GM23338 (cell line): ENCODE data around the gene CNNM3. TPM values are rescaled to one million over a fixed set of nuclear protein-coding genes. Genes with fewer than 3 reads are reported as not detected.

ENCODE experiments used
- ATAC-seq: fragments of 200-7000 bp; cut with Tn5 transposase; 3 replicates; pipeline ENCODE4 v1.9.1; 2020
- DNase-seq: peaks from one replicate; pipeline ENCODE4 v3.0.0-alpha.2; 2015; ENCODE audit warnings: low spot score
- H2AFZ ChIP-seq: fragments of 200-600 bp; sonication (generic); 2 replicates; pipeline ENCODE4 v1.8.0; 2016; ENCODE audit warnings: antibody characterized with exemption, mild to moderate bottlenecking, moderate library complexity
- H3F3A ChIP-seq: fragments of 200-600 bp; sonication (generic); replicated peaks from 2 replicates; pipeline ENCODE4 v1.8.0; 2017; ENCODE audit warnings: antibody characterized with exemption, mixed run types, low read depth
- H3K27ac ChIP-seq: fragments of 200-600 bp; sonication (generic); 2 replicates; pipeline ENCODE4 v1.6.1; 2016; ENCODE audit warnings: low read depth
- H3K27me3 ChIP-seq: fragments of 200-600 bp; sonication (generic); 2 replicates; pipeline ENCODE4 v1.8.0; 2016; ENCODE audit warnings: mild to moderate bottlenecking, mixed run types, moderate library complexity; ENCODE audit not compliant: insufficient read depth
- H3K36me3 ChIP-seq: fragments of 200-600 bp; sonication (generic); 2 replicates; pipeline ENCODE4 v1.8.0; 2016; ENCODE audit warnings: mild to moderate bottlenecking; ENCODE audit not compliant: insufficient read depth
- H3K4me1 ChIP-seq: fragments of 200-600 bp; sonication (generic); 2 replicates; pipeline ENCODE4 v1.8.0; 2016; ENCODE audit warnings: mild to moderate bottlenecking, moderate library complexity; ENCODE audit not compliant: insufficient read depth
- H3K4me2 ChIP-seq: fragments of 200-600 bp; sonication (generic); 2 replicates; pipeline ENCODE4 v1.7.1; 2017; ENCODE audit warnings: mixed run types
- H3K4me3 ChIP-seq: fragments of 200-600 bp; sonication (generic); 2 replicates; pipeline ENCODE4 v1.6.1; 2016; ENCODE audit warnings: mixed run types
- H3K79me2 ChIP-seq: fragments of 200-600 bp; sonication (generic); replicated peaks from 2 replicates; pipeline ENCODE4 v1.8.0; 2017; ENCODE audit warnings: mild to moderate bottlenecking; ENCODE audit not compliant: insufficient read depth
- H3K9me2 ChIP-seq: fragments of 200-600 bp; sonication (generic); 2 replicates; pipeline ENCODE4 v1.8.0; 2017; ENCODE audit not compliant: insufficient read depth
- H4K20me1 ChIP-seq: fragments of 200-600 bp; sonication (generic); replicated peaks from 2 replicates; pipeline ENCODE4 v1.8.0; 2017; ENCODE audit warnings: mild to moderate bottlenecking; ENCODE audit not compliant: insufficient read depth
- H3K27ac Mint-ChIP-seq: 2 replicates; pipeline ENCODE4 v1.8.0; 2020; ENCODE audit warnings: inconsistent platforms, mild to moderate bottlenecking, moderate library complexity, mixed read lengths
- H3K27me3 Mint-ChIP-seq: 3 replicates; pipeline ENCODE4 v1.8.0; 2022; ENCODE audit warnings: low read depth, mild to moderate bottlenecking, moderate library complexity, mixed read lengths, inconsistent platforms; ENCODE audit not compliant: insufficient read depth, poor library complexity
- H3K36me3 Mint-ChIP-seq: 3 replicates; pipeline ENCODE4 v1.8.0; 2021; ENCODE audit warnings: low read depth, mild to moderate bottlenecking, inconsistent platforms, moderate library complexity, mixed read lengths
- H3K4me1 Mint-ChIP-seq: 3 replicates; pipeline ENCODE4 v1.8.0; 2020; ENCODE audit warnings: mild to moderate bottlenecking, inconsistent platforms, mixed read lengths
- H3K4me3 Mint-ChIP-seq: 3 replicates; pipeline ENCODE4 v1.8.0; 2021; ENCODE audit warnings: moderate library complexity, mild to moderate bottlenecking, inconsistent platforms, mixed read lengths
- H3K9me3 Mint-ChIP-seq: 3 replicates; pipeline ENCODE4 v1.8.0; 2020; ENCODE audit warnings: moderate library complexity, mild to moderate bottlenecking, inconsistent platforms, mixed read lengths
- CREB1 ChIP-seq: fragments of 250-450 bp; sonication (Bioruptor Pico); IDR thresholded peaks from 2 replicates; pipeline ENCODE4 v1.5.0; 2020; ENCODE audit warnings: low read depth, mild to moderate bottlenecking, moderate library complexity
- CTCF ChIP-seq, 2 experiments: fragments of 200-600 bp in 1 of 2; sonication (generic) in 1 of 2; conservative IDR thresholded peaks; 2 replicates each; pipeline versions ENCODE4 v1.5.1 to v1.6.1; 2016 to 2017; ENCODE audit warnings: antibody characterized with exemption in 2 of 2, low read depth in 2 of 2, mild to moderate bottlenecking in 2 of 2, moderate library complexity in 1 of 2
- EZH2 ChIP-seq: fragments of 200-600 bp; sonication (generic); IDR thresholded peaks from one replicate; pipeline ENCODE4 v1.8.0; 2017; ENCODE audit warnings: antibody characterized with exemption, mild to moderate bottlenecking, low read depth; ENCODE audit not compliant: unreplicated experiment
- EZH2phosphoT487 ChIP-seq: fragments of 200-600 bp; sonication (generic); IDR thresholded peaks from one replicate; pipeline ENCODE4 v1.8.1; 2018; ENCODE audit warnings: antibody characterized with exemption; ENCODE audit not compliant: unreplicated experiment
- JUNB ChIP-seq: IDR thresholded peaks from one replicate; pipeline ENCODE4 v1.6.1; 2016; ENCODE audit warnings: antibody characterized with exemption; ENCODE audit not compliant: unreplicated experiment
- NANOG ChIP-seq: IDR thresholded peaks from 2 replicates; pipeline ENCODE4 v1.6.1; 2016; ENCODE audit warnings: antibody characterized with exemption, borderline replicate concordance
- POLR2AphosphoS5 ChIP-seq: IDR thresholded peaks from 2 replicates; pipeline ENCODE4 v1.6.1; 2016; ENCODE audit warnings: antibody characterized with exemption, low read depth
- REST ChIP-seq: IDR thresholded peaks from one replicate; pipeline ENCODE4 v1.6.1; 2018; ENCODE audit warnings: antibody characterized with exemption; ENCODE audit not compliant: unreplicated experiment
- STAT1 ChIP-seq: IDR thresholded peaks from one replicate; pipeline ENCODE4 v1.6.1; 2016; ENCODE audit warnings: antibody characterized with exemption; ENCODE audit not compliant: unreplicated experiment
- ZNF114 ChIP-seq: fragments of 250-450 bp; sonication (Bioruptor Pico); IDR thresholded peaks from 2 replicates; pipeline ENCODE4 v1.5.0; 2020; ENCODE audit warnings: mild to moderate bottlenecking, moderate library complexity
- ZNF331 ChIP-seq: fragments of 250-450 bp; sonication (Bioruptor Pico); IDR thresholded peaks from 2 replicates; pipeline ENCODE4 v1.5.0; 2020; ENCODE audit warnings: low read depth, mild to moderate bottlenecking, moderate library complexity
- polyA plus RNA-seq: library from polyadenylated mRNA; unstranded; fragments of >200 nt; fragmentation: Nextera tagmentation; extraction: Ambion mirVana; gene quantifications from 2 replicates; pipeline ENCODE4 v1.2.1, GENCODE V29; 2016
- total RNA-seq: library from RNA; depleted of rRNA; stranded (reverse); fragments of >200 nt; shearing (Covaris generic); gene quantifications from 2 replicates; pipeline ENCODE4 v1.2.3, GENCODE V29; 2014
- TF ChIP-seq, protein P1 (sequence below): IDR thresholded peaks from 2 replicates; pipeline ENCODE4 v1.6.1; 2016; ENCODE audit warnings: antibody characterized with exemption
- TF ChIP-seq, protein P2 (sequence below): fragments of 250-450 bp; sonication (Bioruptor Pico); IDR thresholded peaks from 2 replicates; pipeline ENCODE4 v1.5.0; 2020; ENCODE audit warnings: mild to moderate bottlenecking, moderate library complexity

CNNM3 gene
- total and polyA plus RNA-seq, 2 experiments from 2014 or later: 5.3 to 25.7 TPM

- Mint-ChIP-seq H3K4me3 (no peak overlapping the region), H3K27me3 (peaks cover 3% of the 10 kb centered on the region), H3K27ac (no peak overlapping the region; the same call in 1 of the 2 replicates), H3K9me3 (0 out of 3 replicates have a peak, but pooled peaks cover 4% of the 10 kb centered on the region), H3K4me1 (peaks cover 16% of the 10 kb centered on the region), H3K36me3 (no peaks in the 10 kb centered on the region)
- DNase-seq: no peak
- ATAC-seq: peak; percentile 67
- H4K20me1 ChIP-seq: no peaks in the 10 kb centered on the region; the same call in 1 of the 2 replicates
- H3F3A ChIP-seq: no peaks in the 10 kb centered on the region
- no peak overlapping the region for H3K4me3 ChIP-seq
- peak overlapping the region; percentile 47; the same call in 1 of the 2 replicates for H3K27ac ChIP-seq
- no peaks in the 10 kb centered on the region for H3K27me3 ChIP-seq
- no peaks in the 10 kb centered on the region for H3K9me2 ChIP-seq
- TF ChIP-seq, protein P1, sequence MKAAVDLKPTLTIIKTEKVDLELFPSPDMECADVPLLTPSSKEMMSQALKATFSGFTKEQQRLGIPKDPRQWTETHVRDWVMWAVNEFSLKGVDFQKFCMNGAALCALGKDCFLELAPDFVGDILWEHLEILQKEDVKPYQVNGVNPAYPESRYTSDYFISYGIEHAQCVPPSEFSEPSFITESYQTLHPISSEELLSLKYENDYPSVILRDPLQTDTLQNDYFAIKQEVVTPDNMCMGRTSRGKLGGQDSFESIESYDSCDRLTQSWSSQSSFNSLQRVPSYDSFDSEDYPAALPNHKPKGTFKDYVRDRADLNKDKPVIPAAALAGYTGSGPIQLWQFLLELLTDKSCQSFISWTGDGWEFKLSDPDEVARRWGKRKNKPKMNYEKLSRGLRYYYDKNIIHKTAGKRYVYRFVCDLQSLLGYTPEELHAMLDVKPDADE: no peak
- TF ChIP-seq EZH2 (no peak), POLR2AphosphoS5 (no peak), EZH2phosphoT487 (no peak), STAT1 (no peak), CREB1 (CRISPR knock-in tag) (no peak), CTCF (conservative IDR thresholded peaks at IDR 0.05; ENCODE audit: low read depth in 2 of 2) (no peak), ZNF114 (CRISPR knock-in tag) (no peak), ZNF331 (no peak), NANOG (no peak), JUNB (no peak), REST (no peak)
- TF ChIP-seq, protein P2, sequence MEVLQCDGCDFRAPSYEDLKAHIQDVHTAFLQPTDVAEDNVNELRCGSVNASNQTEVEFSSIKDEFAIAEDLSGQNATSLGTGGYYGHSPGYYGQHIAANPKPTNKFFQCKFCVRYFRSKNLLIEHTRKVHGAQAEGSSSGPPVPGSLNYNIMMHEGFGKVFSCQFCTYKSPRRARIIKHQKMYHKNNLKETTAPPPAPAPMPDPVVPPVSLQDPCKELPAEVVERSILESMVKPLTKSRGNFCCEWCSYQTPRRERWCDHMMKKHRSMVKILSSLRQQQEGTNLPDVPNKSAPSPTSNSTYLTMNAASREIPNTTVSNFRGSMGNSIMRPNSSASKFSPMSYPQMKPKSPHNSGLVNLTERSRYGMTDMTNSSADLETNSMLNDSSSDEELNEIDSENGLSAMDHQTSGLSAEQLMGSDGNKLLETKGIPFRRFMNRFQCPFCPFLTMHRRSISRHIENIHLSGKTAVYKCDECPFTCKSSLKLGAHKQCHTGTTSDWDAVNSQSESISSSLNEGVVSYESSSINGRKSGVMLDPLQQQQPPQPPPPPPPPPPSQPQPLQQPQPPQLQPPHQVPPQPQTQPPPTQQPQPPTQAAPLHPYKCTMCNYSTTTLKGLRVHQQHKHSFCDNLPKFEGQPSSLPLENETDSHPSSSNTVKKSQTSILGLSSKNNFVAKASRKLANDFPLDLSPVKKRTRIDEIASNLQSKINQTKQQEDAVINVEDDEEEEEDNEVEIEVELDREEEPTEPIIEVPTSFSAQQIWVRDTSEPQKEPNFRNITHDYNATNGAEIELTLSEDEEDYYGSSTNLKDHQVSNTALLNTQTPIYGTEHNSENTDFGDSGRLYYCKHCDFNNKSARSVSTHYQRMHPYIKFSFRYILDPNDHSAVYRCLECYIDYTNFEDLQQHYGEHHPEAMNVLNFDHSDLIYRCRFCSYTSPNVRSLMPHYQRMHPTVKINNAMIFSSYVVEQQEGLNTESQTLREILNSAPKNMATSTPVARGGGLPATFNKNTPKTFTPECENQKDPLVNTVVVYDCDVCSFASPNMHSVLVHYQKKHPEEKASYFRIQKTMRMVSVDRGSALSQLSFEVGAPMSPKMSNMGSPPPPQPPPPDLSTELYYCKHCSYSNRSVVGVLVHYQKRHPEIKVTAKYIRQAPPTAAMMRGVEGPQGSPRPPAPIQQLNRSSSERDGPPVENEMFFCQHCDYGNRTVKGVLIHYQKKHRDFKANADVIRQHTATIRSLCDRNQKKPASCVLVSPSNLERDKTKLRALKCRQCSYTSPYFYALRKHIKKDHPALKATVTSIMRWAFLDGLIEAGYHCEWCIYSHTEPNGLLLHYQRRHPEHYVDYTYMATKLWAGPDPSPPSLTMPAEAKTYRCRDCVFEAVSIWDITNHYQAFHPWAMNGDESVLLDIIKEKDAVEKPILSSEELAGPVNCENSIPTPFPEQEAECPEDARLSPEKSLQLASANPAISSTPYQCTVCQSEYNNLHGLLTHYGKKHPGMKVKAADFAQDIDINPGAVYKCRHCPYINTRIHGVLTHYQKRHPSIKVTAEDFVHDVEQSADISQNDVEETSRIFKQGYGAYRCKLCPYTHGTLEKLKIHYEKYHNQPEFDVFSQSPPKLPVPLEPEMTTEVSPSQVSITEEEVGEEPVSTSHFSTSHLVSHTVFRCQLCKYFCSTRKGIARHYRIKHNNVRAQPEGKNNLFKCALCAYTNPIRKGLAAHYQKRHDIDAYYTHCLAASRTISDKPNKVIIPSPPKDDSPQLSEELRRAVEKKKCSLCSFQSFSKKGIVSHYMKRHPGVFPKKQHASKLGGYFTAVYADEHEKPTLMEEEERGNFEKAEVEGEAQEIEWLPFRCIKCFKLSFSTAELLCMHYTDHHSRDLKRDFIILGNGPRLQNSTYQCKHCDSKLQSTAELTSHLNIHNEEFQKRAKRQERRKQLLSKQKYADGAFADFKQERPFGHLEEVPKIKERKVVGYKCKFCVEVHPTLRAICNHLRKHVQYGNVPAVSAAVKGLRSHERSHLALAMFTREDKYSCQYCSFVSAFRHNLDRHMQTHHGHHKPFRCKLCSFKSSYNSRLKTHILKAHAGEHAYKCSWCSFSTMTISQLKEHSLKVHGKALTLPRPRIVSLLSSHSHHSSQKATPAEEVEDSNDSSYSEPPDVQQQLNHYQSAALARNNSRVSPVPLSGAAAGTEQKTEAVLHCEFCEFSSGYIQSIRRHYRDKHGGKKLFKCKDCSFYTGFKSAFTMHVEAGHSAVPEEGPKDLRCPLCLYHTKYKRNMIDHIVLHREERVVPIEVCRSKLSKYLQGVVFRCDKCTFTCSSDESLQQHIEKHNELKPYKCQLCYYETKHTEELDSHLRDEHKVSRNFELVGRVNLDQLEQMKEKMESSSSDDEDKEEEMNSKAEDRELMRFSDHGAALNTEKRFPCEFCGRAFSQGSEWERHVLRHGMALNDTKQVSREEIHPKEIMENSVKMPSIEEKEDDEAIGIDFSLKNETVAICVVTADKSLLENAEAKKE: no peak
- no peaks in the 10 kb centered on the region for H3K36me3 ChIP-seq
- no peak overlapping the region for H2AFZ ChIP-seq
- no peaks in the 10 kb centered on the region for H3K4me1 ChIP-seq
- peaks cover 13% of the 10 kb centered on the region; the same call in 1 of the 2 replicates for H3K79me2 ChIP-seq
- H3K4me2 ChIP-seq: no peak overlapping the region
These were observed 44.1 kb upstream of the CNNM3 start for GRCh38 chr2:96771796-96772618.
